HepG2 (cell line): Measurements from ENCODE around the gene ZFP69. TPM values are rescaled to one million over a fixed set of nuclear protein-coding genes. Genes with fewer than 3 reads are reported as not detected.

Experiments used
- HNRNPUL1 ChIP-seq: fragments of 200-400 bp; formaldehyde crosslinking; IDR thresholded peaks from 2 replicates; pipeline ENCODE4 v1.6.1; 2017; ENCODE audit warnings: low read depth, mild to moderate bottlenecking, low read length, moderate library complexity
- KLF11 ChIP-seq: IDR thresholded peaks from 2 replicates; pipeline ENCODE4 v1.6.1; 2016; ENCODE audit warnings: missing compliant biosample characterization
- KLF16 ChIP-seq, 2 experiments: sonication (generic) in 1 of 2; formaldehyde crosslinking in 1 of 2; IDR thresholded peaks; 2 replicates each; pipeline versions ENCODE4 v1.6.1 to v1.8.0; 2016 to 2023; ENCODE audit warnings: missing genetic modification reagents in 2 of 2, missing compliant biosample characterization in 1 of 2
- MAF1 ChIP-seq: sonication (generic); formaldehyde crosslinking; IDR thresholded peaks from 2 replicates; pipeline ENCODE4 v1.5.0; 2020; ENCODE audit warnings: missing genetic modification reagents, borderline replicate concordance
- NR2F1 ChIP-seq, 2 experiments: fragments of 450-650 bp in 1 of 2; formaldehyde crosslinking in 1 of 2; IDR thresholded peaks; 2 replicates each; pipeline versions ENCODE4 v1.5.0 to v1.6.1; 2016 to 2020; ENCODE audit warnings: mild to moderate bottlenecking in 1 of 2, missing compliant biosample characterization in 1 of 2, missing genetic modification reagents in 1 of 2, moderate library complexity in 1 of 2
- RBM39 ChIP-seq: fragments of 200-400 bp; formaldehyde crosslinking; IDR thresholded peaks from one replicate; pipeline ENCODE4 v1.6.1; 2018; ENCODE audit warnings: antibody characterized with exemption, mild to moderate bottlenecking, low read depth, low read length; ENCODE audit not compliant: poor library complexity, severe bottlenecking
- RFX3 ChIP-seq: IDR thresholded peaks from 2 replicates; pipeline ENCODE4 v1.6.1; 2016; ENCODE audit warnings: missing biosample characterization, missing genetic modification reagents
- ZBTB38 ChIP-seq: sonication (generic); formaldehyde crosslinking; IDR thresholded peaks from 2 replicates; pipeline ENCODE4 v1.5.1; 2020; ENCODE audit warnings: mild to moderate bottlenecking, missing genetic modification reagents
- ZFP36 ChIP-seq: fragments of 150-350 bp; IDR thresholded peaks from 2 replicates; pipeline ENCODE4 v1.6.1; 2018; ENCODE audit warnings: borderline replicate concordance, low read length, low read depth; ENCODE audit not compliant: partially characterized antibody
- ZNF12 ChIP-seq: sonication (generic); formaldehyde crosslinking; IDR thresholded peaks from 2 replicates; pipeline ENCODE4 v1.5.0; 2020; ENCODE audit warnings: missing genetic modification reagents
- ZNF138 ChIP-seq: sonication (generic); formaldehyde crosslinking; IDR thresholded peaks from 2 replicates; pipeline ENCODE4 v1.5.0; 2020; ENCODE audit warnings: mild to moderate bottlenecking, low read depth, missing genetic modification reagents
- ZNF333 ChIP-seq: sonication (generic); formaldehyde crosslinking; IDR thresholded peaks from 2 replicates; pipeline ENCODE4 v1.4.0; 2020; ENCODE audit warnings: mild to moderate bottlenecking, missing genetic modification reagents, borderline replicate concordance
- ZNF547 ChIP-seq: sonication (generic); formaldehyde crosslinking; IDR thresholded peaks from 2 replicates; pipeline ENCODE4 v1.5.1; 2020; ENCODE audit warnings: mild to moderate bottlenecking, missing genetic modification reagents
- ZNF563 ChIP-seq: sonication (generic); formaldehyde crosslinking; IDR thresholded peaks from 2 replicates; pipeline ENCODE4 v1.8.0; 2022; ENCODE audit warnings: mild to moderate bottlenecking, moderate library complexity, missing genetic modification reagents
- ZNF644 ChIP-seq: IDR thresholded peaks from 2 replicates; pipeline ENCODE4 v1.6.1; 2016; ENCODE audit warnings: low read depth
- polyA plus RNA-seq, 8 experiments: library from polyadenylated mRNA; depleted of rRNA in 3 of 8; stranded (reverse) in 7 of 8; unstranded in 1 of 8; fragments of >200 nt; fragmentation: Illumina TruSeq in 4 of 8; extraction: Trizol in 4 of 8; gene quantifications; 2 replicates each; pipeline versions ENCODE4 v1.2.1 to v1.2.3, GENCODE V29; 2011 to 2016; ENCODE audit warnings: low read depth in 4 of 8, missing spikeins in 1 of 8, mixed read lengths in 1 of 8; ENCODE audit not compliant: insufficient read depth in 1 of 8
- total RNA-seq, 5 experiments: library from RNA; depleted of rRNA; stranded (reverse); fragments of >200 nt; fragmentation: Illumina TruSeq; extraction: Trizol; gene quantifications; 2 replicates each; pipeline ENCODE4 v1.2.3, GENCODE V29; 2016; ENCODE audit warnings: low read depth in 1 of 5
- TF ChIP-seq, protein P1 (sequence below): sonication (generic); formaldehyde crosslinking; conservative IDR thresholded peaks from 2 replicates; pipeline ENCODE4 v1.4.0; 2020; ENCODE audit warnings: missing genetic modification reagents
- TF ChIP-seq, protein P2 (sequence below): sonication (generic); formaldehyde crosslinking; IDR thresholded peaks from 2 replicates; pipeline ENCODE4 v1.8.1; 2023; ENCODE audit warnings: mild to moderate bottlenecking, missing genetic modification reagents
- TF ChIP-seq, protein P3 (sequence below): sonication (generic); formaldehyde crosslinking; IDR thresholded peaks from 2 replicates; pipeline ENCODE4 v1.4.0; 2020; ENCODE audit warnings: mild to moderate bottlenecking, missing genetic modification reagents, borderline replicate concordance
- TF ChIP-seq, protein P4 (sequence below): IDR thresholded peaks from 2 replicates; pipeline ENCODE4 v1.6.1; 2012; ENCODE audit warnings: low read length, improper control_type of control experiment
- TF ChIP-seq, protein P5 (sequence below): sonication (generic); formaldehyde crosslinking; IDR thresholded peaks from 2 replicates; pipeline ENCODE4 v1.4.0; 2020; ENCODE audit warnings: missing genetic modification reagents

The ZFP69 gene
- total and polyA plus RNA-seq, 2 of the 13 experiments (the other 11 are each of a cell fraction or from before 2014, with no cell fraction given) = 2.6 to 5.6 TPM

DNA sequence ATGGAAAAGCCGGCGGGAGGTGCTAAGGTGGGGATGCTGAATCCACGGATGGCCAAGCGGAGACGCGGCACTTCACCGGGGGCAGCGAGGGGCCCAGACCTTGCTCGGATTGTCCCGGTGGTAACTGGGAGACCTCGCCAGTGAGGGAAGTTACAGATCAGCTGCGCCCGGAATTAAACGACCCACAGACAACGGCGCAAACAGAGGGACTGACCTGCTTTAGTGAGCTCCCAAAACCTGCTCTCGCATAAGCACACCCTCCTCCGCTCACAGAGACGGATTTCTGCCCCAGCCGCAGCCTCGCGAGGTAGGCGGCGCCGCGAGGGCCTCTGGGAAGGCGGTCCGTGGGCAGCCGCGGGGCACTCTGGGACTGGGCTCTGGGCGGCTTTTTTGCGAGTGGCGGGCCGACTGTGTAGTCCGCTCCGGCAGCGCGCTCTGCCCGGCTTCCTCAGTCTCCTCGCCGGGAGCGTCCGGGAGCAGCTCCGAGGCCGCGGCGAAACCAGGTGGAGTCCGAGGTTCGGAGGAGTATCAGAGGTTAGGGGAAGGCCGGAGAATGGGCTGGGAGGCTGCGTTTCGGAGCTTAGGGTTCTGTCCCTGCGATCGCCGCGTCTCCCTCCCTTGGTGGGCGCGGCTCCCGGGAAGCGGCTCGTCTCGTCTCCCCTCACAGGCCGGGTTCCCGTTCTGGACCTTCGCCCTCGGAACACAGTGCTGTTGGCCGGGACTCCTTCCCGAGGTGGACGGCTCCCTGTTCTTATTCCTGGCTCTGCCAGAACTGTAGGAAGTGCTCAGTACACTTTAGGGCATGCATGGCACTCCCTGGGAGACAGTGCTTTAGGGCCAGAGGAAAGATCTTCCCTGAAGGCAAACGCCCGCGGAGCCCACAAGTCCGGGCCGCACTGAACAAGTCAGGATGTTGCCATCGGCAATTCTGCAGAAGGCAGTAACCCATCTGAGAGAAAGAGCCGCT lies 31.6 kb downstream of the ZFP69 start, which contains the start of gene EXO5 (continued):
- peak; percentile 28; the same call in 1 of the 2 replicates for TF ChIP-seq ZNF12 (CRISPR knock-in tag)
- TF ChIP-seq ZNF547 = no peak; the same call in 1 of the 2 replicates
- no peak for TF ChIP-seq ZNF138 (CRISPR knock-in tag)
- TF ChIP-seq, protein P1, sequence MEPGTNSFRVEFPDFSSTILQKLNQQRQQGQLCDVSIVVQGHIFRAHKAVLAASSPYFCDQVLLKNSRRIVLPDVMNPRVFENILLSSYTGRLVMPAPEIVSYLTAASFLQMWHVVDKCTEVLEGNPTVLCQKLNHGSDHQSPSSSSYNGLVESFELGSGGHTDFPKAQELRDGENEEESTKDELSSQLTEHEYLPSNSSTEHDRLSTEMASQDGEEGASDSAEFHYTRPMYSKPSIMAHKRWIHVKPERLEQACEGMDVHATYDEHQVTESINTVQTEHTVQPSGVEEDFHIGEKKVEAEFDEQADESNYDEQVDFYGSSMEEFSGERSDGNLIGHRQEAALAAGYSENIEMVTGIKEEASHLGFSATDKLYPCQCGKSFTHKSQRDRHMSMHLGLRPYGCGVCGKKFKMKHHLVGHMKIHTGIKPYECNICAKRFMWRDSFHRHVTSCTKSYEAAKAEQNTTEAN = peak; percentile 82
- TF ChIP-seq, protein P2, sequence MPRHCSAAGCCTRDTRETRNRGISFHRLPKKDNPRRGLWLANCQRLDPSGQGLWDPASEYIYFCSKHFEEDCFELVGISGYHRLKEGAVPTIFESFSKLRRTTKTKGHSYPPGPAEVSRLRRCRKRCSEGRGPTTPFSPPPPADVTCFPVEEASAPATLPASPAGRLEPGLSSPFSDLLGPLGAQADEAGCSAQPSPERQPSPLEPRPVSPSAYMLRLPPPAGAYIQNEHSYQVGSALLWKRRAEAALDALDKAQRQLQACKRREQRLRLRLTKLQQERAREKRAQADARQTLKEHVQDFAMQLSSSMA (CRISPR knock-in tag) = peak; percentile 75
- TF ChIP-seq RFX3 (CRISPR knock-in tag) = no peak
- TF ChIP-seq ZNF644 (CRISPR knock-in tag) = no peak
- TF ChIP-seq NR2F1 (CRISPR knock-in tag; IDR thresholded peaks at IDR 0.05) = no peak
- TF ChIP-seq HNRNPUL1 = no peak
- TF ChIP-seq, protein P3, sequence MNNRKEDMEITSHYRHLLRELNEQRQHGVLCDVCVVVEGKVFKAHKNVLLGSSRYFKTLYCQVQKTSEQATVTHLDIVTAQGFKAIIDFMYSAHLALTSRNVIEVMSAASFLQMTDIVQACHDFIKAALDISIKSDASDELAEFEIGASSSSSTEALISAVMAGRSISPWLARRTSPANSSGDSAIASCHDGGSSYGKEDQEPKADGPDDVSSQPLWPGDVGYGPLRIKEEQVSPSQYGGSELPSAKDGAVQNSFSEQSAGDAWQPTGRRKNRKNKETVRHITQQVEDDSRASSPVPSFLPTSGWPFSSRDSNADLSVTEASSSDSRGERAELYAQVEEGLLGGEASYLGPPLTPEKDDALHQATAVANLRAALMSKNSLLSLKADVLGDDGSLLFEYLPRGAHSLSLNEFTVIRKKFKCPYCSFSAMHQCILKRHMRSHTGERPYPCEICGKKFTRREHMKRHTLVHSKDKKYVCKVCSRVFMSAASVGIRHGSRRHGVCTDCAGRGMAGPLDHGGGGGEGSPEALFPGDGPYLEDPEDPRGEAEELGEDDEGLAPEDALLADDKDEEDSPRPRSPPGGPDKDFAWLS = no peak
- TF ChIP-seq ZFP36 = no peak
- TF ChIP-seq KLF11 (CRISPR knock-in tag) = no peak; the same call in 1 of the 2 replicates
- TF ChIP-seq, protein P4, sequence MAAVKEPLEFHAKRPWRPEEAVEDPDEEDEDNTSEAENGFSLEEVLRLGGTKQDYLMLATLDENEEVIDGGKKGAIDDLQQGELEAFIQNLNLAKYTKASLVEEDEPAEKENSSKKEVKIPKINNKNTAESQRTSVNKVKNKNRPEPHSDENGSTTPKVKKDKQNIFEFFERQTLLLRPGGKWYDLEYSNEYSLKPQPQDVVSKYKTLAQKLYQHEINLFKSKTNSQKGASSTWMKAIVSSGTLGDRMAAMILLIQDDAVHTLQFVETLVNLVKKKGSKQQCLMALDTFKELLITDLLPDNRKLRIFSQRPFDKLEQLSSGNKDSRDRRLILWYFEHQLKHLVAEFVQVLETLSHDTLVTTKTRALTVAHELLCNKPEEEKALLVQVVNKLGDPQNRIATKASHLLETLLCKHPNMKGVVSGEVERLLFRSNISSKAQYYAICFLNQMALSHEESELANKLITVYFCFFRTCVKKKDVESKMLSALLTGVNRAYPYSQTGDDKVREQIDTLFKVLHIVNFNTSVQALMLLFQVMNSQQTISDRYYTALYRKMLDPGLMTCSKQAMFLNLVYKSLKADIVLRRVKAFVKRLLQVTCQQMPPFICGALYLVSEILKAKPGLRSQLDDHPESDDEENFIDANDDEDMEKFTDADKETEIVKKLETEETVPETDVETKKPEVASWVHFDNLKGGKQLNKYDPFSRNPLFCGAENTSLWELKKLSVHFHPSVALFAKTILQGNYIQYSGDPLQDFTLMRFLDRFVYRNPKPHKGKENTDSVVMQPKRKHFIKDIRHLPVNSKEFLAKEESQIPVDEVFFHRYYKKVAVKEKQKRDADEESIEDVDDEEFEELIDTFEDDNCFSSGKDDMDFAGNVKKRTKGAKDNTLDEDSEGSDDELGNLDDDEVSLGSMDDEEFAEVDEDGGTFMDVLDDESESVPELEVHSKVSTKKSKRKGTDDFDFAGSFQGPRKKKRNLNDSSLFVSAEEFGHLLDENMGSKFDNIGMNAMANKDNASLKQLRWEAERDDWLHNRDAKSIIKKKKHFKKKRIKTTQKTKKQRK = no peak
- TF ChIP-seq ZBTB38 (CRISPR knock-in tag) = peak; percentile 88; the same call in 1 of the 2 replicates
- peak; percentile 82 for TF ChIP-seq MAF1 (CRISPR knock-in tag)
- TF ChIP-seq RBM39 = no peak
- TF ChIP-seq, protein P5, sequence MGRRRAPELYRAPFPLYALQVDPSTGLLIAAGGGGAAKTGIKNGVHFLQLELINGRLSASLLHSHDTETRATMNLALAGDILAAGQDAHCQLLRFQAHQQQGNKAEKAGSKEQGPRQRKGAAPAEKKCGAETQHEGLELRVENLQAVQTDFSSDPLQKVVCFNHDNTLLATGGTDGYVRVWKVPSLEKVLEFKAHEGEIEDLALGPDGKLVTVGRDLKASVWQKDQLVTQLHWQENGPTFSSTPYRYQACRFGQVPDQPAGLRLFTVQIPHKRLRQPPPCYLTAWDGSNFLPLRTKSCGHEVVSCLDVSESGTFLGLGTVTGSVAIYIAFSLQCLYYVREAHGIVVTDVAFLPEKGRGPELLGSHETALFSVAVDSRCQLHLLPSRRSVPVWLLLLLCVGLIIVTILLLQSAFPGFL (CRISPR knock-in tag) = no peak
- peak; percentile 92 for TF ChIP-seq ZNF333
- TF ChIP-seq KLF16 (CRISPR knock-in tag; IDR thresholded peaks at IDR 0.05) = peak; percentile 81 to 90; a peak in 3 of 4 replicates
- peak; percentile 87 for TF ChIP-seq ZNF563 (CRISPR knock-in tag)
